ENCODE data around the gene SPEG.

DNA sequence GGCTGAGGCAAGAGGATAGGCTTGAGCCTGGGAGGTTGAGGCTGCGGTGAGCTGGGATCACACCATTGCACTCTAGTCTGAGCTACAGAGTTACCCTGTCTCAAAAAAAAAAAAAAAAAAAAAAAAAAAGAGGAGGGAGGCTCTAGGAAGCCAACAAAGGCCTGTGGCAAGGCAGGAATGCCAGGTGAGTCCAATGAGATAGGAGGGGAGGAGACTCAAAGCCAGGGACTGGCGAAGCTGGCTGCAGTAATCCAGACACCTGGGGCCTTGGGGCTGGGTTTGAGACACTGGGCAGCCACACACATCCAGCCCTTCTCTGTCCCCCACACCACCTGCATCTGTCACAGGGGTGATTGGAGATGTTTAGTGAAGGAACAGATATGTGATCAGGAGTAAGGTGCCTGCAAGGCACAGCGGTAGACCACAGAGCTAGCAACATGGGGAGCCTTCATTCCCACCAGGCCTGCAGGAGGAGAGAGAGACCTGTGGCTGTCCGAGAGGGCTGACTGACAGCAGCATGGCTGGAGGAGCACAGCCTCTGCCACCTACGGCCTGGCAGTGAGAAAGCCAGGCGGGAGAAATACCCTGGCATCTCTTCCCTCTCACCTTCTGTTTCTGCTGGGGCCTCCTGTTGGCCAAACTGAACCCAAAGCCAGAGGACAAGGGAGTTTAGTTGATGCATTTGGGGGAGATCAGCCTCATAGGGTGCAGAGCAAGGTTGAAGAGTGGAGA, 99.5 kb downstream of the SPEG start:
- TF ChIP-seq CTCF (optimal IDR thresholded peaks at IDR 0.05 in 1 of 3, IDR thresholded peaks at IDR 0.05 in 1 of 3, conservative IDR thresholded peaks at IDR 0.05 in 1 of 3; ENCODE audit: extremely low read depth in 1 of 3, insufficient read depth in 2 of 3, low read length in 3 of 3) (no peak), EZH2 (IDR thresholded peaks at IDR 0.05; ENCODE audit: low read length) (no peak)
